DOHH2 (cell line): ENCODE data around the gene MYOF.

Experiments
- H3F3A ChIP-seq: fragments of 200-600 bp; sonication (generic), shearing (Covaris generic); 2 replicates; pipeline ENCODE4 v1.6.0; 2016; ENCODE audit warnings: antibody characterized with exemption, mild to moderate bottlenecking; ENCODE audit not compliant: control insufficient read depth, insufficient read depth
- H3K27ac ChIP-seq: fragments of 200-600 bp; sonication (generic); 2 replicates; pipeline ENCODE4 v1.5.1; 2014; ENCODE audit warnings: low read depth, mild to moderate bottlenecking, low read length, moderate library complexity
- H3K27me3 ChIP-seq: fragments of 200-600 bp; sonication (generic); 2 replicates; pipeline ENCODE4 v1.6.1; 2014; ENCODE audit warnings: mild to moderate bottlenecking, low read length, mixed read lengths; ENCODE audit not compliant: control insufficient read depth
- H3K36me3 ChIP-seq: fragments of 200-600 bp; sonication (generic); 2 replicates; pipeline ENCODE4 v1.6.1; 2014; ENCODE audit warnings: mild to moderate bottlenecking, low read length, moderate library complexity, mixed read lengths; ENCODE audit not compliant: control insufficient read depth
- H3K4me1 ChIP-seq: fragments of 200-600 bp; sonication (generic); 2 replicates; pipeline ENCODE4 v1.6.1; 2014; ENCODE audit warnings: mild to moderate bottlenecking, low read length, mixed read lengths; ENCODE audit not compliant: control insufficient read depth
- H3K4me2 ChIP-seq: fragments of 200-600 bp; sonication (generic); 2 replicates; pipeline ENCODE4 v1.6.0; 2014; ENCODE audit warnings: mild to moderate bottlenecking, low read length, moderate library complexity
- H3K4me3 ChIP-seq: fragments of 200-600 bp; sonication (generic); 2 replicates; pipeline ENCODE4 v1.5.1; 2014; ENCODE audit warnings: mild to moderate bottlenecking, low read length, mixed read lengths
- H3K79me2 ChIP-seq: fragments of 200-600 bp; sonication (generic); 2 replicates; pipeline ENCODE4 v1.6.1; 2014; ENCODE audit warnings: mild to moderate bottlenecking, low read length, mixed read lengths; ENCODE audit not compliant: control insufficient read depth
- H3K9me2 ChIP-seq: fragments of 200-600 bp; sonication (generic); replicated peaks from 2 replicates; pipeline ENCODE4 v1.6.1; 2014; ENCODE audit warnings: mild to moderate bottlenecking, low read length, mixed read lengths; ENCODE audit not compliant: control insufficient read depth
- H3K9me3 ChIP-seq: fragments of 200-600 bp; sonication (generic); 2 replicates; pipeline ENCODE4 v1.6.1; 2014; ENCODE audit warnings: antibody characterized with exemption, low read length, mixed read lengths; ENCODE audit not compliant: control insufficient read depth, insufficient read depth
- H4K20me1 ChIP-seq: fragments of 200-600 bp; sonication (generic); 2 replicates; pipeline ENCODE4 v1.6.0; 2014; ENCODE audit warnings: low read depth, mild to moderate bottlenecking, antibody characterized with exemption, low read length, moderate library complexity; ENCODE audit not compliant: control insufficient read depth, insufficient read depth
- CTCF ChIP-seq: fragments of 200-600 bp; sonication (generic); IDR thresholded peaks from one replicate; pipeline ENCODE4 v1.5.1; 2014; ENCODE audit warnings: antibody characterized with exemption, mild to moderate bottlenecking, low read depth, low read length; ENCODE audit not compliant: poor library complexity, severe bottlenecking
- EZH2phosphoT487 ChIP-seq: fragments of 200-600 bp; sonication (generic); IDR thresholded peaks from 2 replicates; pipeline ENCODE4 v1.6.1; 2017; ENCODE audit warnings: borderline replicate concordance, mild to moderate bottlenecking, antibody characterized with exemption, low read length, moderate library complexity, mixed read lengths

MYOF gene

GRCh38 chr10:93402192-93402591, 79.9 kb downstream of the MYOF start:
- Histone ChIP-seq H3K27me3 (peaks cover 6% of the 10 kb centered on the region; the same call in 1 of the 2 replicates), H3K9me2 (no peaks in the 10 kb centered on the region), H3K4me3 (no peak overlapping the region), H3K4me2 (no peak overlapping the region), H3F3A (no peaks in the 10 kb centered on the region), H3K27ac (no peak overlapping the region), H4K20me1 (no peaks in the 10 kb centered on the region), H3K4me1 (no peaks in the 10 kb centered on the region), H3K36me3 (no peaks in the 10 kb centered on the region), H3K9me3 (no peaks in the 10 kb centered on the region), H3K79me2 (no peaks in the 10 kb centered on the region)
- TF ChIP-seq CTCF (no peak), EZH2phosphoT487 (no peak)

GRCh38 chr10:93398528-93398927, 83.6 kb downstream of the MYOF start:
- H3K4me1 ChIP-seq = no peaks in the 10 kb centered on the region
- H3K9me2 ChIP-seq = no peaks in the 10 kb centered on the region
- H3K36me3 ChIP-seq = no peaks in the 10 kb centered on the region
- H3K4me3 ChIP-seq = no peak overlapping the region
- H3K27ac ChIP-seq = no peak overlapping the region
- H3K4me2 ChIP-seq = no peak overlapping the region
- H3K27me3 ChIP-seq = peaks cover 6% of the 10 kb centered on the region; the same call in 1 of the 2 replicates
- no peaks in the 10 kb centered on the region for H3F3A ChIP-seq
- TF ChIP-seq CTCF (no peak), EZH2phosphoT487 (no peak)
- H3K79me2 ChIP-seq = no peaks in the 10 kb centered on the region
- no peaks in the 10 kb centered on the region for H3K9me3 ChIP-seq
- H4K20me1 ChIP-seq = no peaks in the 10 kb centered on the region

- TF ChIP-seq EZH2phosphoT487 (no peak), CTCF (no peak)
- Histone ChIP-seq H3K27me3 (no peaks in the 10 kb centered on the region), H3K4me1 (no peaks in the 10 kb centered on the region), H4K20me1 (no peaks in the 10 kb centered on the region), H3K36me3 (no peaks in the 10 kb centered on the region), H3K9me2 (no peaks in the 10 kb centered on the region), H3K4me3 (no peak overlapping the region), H3K9me3 (no peaks in the 10 kb centered on the region), H3K27ac (no peak overlapping the region), H3K4me2 (no peak overlapping the region), H3F3A (no peaks in the 10 kb centered on the region), H3K79me2 (no peaks in the 10 kb centered on the region)
Observed at GRCh38 chr10:93397020-93397419, 85.1 kb downstream of the MYOF start.

- H3K4me1 ChIP-seq = no peaks in the 10 kb centered on the region
- H3K36me3 ChIP-seq = no peaks in the 10 kb centered on the region
- H3K9me2 ChIP-seq = no peaks in the 10 kb centered on the region
- H3K9me3 ChIP-seq = no peaks in the 10 kb centered on the region
- no peaks in the 10 kb centered on the region for H4K20me1 ChIP-seq
- no peaks in the 10 kb centered on the region for H3K79me2 ChIP-seq
- H3K27me3 ChIP-seq = no peaks in the 10 kb centered on the region
- no peak overlapping the region for H3K4me2 ChIP-seq
- H3K27ac ChIP-seq = no peak overlapping the region
- no peak overlapping the region for H3K4me3 ChIP-seq
- H3F3A ChIP-seq = no peaks in the 10 kb centered on the region
- TF ChIP-seq EZH2phosphoT487 = no peak
- no peak for TF ChIP-seq CTCF
Observed at GRCh38 chr10:93393211-93393610, 88.9 kb downstream of the MYOF start.
